Activated gamma-delta T cell treated with Interleukin-2 at 50 U/mL for 16 hours (primary cell): ENCODE measurements around the gene DBNL.

Source experiments
- DNase-seq: peaks from one replicate; pipeline ENCODE4 v3.0.0-alpha.2; 2020

DBNL gene

GRCh38 chr7:44045226-44046014, 918 bp downstream of the DBNL start:
- DNase-seq = no peak

DNA sequence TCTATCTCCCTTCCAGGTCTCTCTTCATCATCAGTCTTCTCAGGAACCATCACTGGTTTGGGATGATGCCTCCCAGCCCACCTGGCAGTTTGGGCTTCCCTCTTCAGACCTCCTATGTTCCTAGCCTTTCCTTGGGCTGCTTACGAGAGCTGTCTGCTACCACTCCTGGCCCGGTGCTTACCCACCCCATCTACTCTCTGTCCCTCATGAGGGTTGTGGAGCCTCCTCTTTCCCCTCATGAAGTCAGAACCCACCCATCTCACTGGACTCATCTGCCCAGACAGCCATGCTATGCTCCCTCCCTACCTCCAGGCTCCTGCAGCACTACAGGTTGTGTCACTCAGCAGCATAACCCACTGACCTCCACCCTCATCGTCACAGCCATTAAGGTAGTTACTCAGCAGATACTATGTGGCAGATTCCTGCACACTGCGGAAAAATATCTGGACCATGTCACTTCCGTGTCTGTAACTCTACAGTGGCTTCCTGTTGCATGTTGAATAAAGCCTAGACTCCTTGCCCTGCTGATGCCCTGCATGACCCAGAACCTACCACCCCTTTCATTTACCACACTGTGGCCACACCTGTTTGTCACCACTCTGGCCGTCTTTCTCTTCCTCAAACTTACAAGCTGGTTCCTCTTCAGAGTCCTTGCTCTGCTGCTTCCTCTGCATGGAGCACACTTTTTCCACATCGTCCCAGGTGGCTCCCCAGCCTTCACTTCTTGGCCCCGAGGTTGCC, 2.0 kb downstream of the DBNL start:
- DNase-seq = no peak

DNA sequence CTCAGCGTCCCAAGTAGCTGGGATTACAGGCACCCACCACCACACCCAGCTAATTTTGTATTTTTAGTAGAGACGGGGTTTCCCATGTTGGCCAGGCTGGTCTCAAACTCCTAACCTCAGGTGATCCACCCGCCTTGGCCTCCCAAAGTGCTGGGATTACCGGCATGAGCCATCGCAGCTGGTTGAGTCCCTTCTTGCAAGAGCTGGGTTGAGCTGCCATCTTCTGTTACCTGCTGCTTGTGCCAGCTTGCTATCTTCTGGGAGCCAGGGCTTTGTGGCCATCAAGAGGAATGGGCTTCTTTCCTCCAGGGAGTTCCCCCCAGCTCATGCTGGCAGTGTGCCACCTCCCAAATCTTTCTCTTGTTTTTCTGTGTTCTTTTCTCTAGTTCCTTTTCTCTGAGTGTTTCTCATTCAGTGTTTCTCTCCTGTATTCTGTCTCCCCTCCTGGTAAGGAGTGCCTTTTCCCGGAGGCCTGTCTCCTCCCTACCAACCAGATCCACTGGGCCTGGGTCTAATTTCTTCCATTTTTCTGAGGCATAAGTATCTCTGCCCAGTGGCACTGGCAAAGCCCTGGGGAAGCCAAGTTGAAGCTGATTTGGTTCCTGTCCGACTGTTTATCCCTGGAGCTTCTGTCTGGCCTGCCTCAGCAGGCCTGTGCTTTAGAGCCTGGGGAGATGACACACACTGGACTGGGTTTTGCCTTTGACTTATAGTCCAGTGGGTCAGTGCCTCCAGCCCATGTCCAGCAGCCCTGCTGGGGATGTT, 3.7 kb downstream of the DBNL start:
- DNase-seq = no peak

GRCh38 chr7:44050121-44050914, 5.8 kb downstream of the DBNL start:
- no peak for DNase-seq

DNA sequence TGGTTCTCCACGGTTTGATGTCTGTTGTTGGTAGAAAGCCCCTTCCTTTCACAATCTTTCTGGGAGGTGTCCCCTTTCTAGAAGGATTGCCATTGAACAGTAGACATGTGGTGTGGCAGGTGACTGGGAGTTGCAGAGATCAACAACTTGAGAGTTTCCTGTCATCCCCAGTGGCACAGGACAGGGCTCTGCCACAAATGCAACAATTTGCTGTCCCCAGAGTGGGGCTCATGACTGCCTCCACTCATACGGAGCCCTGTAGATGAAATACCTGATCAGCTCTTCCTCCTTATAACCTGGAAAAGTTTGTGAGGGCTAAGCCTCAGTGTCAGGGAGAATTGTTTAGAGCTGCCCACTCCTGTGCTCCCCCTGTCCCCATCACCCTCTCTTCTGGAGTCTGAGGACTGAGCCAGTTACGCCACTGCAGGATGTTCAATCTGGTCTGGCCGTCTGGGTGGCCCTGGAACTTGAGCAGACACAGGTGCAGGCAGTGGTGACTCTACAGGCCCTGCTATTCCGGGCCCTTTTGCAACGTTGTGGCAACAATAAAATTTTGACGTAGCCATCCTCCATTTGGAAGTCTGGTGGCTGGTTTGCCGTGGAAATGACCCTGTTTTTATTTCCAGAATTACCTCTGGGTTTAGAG, 6.5 kb downstream of the DBNL start:
- DNase-seq = no peak

GRCh38 chr7:44051611-44052220, 7.2 kb downstream of the DBNL start:
- DNase-seq = no peak

- DNase-seq = no peak
Observed at GRCh38 chr7:44052771-44053365, 8.4 kb downstream of the DBNL start.

DNA sequence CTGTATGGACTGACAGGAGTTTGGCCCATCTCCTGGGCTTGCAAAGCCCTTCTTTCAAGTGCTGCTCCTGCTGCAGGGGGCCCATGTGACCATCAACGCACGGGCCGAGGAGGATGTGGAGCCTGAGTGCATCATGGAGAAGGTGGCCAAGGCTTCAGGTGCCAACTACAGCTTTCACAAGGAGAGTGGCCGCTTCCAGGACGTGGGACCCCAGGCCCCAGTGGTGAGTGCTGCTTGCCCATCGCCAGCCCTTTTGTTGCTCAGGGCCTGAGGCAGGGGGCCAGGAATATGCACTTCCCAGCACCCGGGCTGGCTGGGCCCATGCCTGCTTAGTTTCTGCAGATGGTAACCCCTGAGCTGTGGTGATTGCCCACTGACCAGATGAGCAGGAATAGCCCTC, 12.2 kb downstream of the DBNL start:
- DNase-seq = no peak

DNA sequence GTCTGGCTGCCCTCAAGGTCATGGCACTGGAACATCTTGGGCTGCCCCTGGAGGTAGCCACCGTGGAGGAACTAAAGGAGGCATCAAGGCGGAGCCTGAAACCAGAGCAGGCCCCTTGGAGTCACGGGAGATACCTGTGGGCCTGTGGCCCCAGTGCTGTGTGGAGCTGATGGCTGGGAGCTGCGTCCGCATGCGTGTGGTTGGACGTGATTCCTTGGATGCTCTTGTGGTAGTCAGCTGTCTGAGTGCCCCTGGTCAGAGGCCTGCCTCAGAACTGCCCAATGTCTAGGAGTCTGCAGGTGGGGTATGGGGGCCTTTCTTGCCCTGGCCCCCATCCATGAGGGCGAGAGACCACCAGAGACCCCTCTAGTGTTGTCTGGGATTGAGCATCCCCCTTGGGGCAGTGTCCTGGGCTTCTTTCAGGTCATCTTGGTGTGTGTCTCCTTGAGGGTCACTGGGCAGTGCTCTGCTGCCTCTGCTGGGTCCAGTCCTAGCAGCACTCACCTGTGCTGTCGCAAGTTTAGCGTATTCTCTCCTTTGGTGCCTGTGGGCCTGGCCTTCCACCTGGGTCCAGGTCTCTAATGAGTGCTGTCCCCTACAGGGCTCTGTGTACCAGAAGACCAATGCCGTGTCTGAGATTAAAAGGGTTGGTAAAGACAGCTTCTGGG, 12.8 kb downstream of the DBNL start:
- DNase-seq = no peak

- DNase-seq = no peak
Observed at GRCh38 chr7:44057849-44058758, 13.6 kb downstream of the DBNL start.

DNA sequence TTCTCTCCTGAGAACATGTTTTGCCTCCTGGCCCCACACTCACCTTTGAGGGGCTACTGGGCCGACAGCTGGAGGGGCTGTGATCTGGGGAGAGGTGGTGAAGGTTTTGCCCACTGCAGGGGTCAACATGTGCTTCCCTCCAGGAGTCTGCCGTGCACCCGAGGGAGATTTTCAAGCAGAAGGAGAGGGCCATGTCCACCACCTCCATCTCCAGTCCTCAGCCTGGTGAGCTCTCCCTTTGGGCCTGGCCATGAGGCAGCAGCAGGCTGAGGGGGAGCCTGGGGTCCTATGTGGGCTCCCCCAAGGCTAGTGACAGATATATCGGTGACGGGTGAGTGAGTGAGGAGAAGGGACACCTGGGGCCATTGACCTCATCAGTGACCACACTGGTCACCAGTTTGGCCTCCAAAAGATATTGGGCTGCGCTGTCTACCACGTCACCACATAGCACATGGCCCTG, 14.3 kb downstream of the DBNL start:
- no peak for DNase-seq

DNA sequence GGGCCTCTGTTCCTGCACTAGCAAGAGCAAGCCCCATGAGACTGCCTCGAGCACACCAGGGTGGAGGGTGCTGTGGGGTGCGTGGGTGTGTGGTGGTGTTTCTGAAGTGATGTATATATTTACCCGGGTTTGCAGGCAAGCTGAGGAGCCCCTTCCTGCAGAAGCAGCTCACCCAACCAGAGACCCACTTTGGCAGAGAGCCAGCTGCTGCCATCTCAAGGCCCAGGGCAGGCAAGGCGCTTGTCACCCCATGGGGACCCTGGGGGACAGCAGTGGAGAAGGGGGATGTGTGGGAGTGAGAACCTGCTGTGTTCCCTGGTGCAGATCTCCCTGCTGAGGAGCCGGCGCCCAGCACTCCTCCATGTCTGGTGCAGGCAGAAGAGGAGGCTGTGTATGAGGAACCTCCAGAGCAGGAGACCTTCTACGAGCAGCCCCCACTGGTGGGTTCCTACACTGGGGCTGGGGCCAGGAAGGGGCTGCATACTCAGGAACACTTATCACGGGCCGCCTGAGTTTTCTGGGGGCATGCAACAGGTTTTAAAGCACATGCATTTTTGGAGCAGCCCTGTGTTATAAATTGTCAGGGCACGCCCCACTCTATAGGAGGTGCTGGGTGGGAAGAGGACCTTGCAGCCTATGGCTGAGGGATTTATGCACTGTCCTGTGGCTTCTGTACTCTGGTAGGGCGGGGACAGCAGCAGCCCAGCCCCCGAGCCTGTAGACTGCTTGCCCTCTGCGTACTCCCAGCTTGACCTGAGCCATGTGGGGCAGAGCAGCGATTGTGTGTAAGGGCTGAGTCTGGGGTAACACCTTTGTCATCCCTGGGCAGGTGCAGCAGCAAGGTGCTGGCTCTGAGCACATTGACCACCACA, 15.0 kb downstream of the DBNL start:
- no peak for DNase-seq

- no peak for DNase-seq
Observed at GRCh38 chr7:44060091-44060947, 15.8 kb downstream of the DBNL start.

DNA sequence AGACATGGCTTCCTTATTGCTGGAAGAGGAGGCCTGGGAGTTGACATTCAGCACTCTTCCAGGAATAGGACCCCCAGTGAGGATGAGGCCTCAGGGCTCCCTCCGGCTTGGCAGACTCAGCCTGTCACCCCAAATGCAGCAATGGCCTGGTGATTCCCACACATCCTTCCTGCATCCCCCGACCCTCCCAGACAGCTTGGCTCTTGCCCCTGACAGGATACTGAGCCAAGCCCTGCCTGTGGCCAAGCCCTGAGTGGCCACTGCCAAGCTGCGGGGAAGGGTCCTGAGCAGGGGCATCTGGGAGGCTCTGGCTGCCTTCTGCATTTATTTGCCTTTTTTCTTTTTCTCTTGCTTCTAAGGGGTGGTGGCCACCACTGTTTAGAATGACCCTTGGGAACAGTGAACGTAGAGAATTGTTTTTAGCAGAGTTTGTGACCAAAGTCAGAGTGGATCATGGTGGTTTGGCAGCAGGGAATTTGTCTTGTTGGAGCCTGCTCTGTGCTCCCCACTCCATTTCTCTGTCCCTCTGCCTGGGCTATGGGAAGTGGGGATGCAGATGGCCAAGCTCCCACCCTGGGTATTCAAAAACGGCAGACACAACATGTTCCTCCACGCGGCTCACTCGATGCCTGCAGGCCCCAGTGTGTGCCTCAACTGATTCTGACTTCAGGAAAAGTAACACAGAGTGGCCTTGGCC, 16.6 kb downstream of the DBNL start:
- no peak for DNase-seq

DNA sequence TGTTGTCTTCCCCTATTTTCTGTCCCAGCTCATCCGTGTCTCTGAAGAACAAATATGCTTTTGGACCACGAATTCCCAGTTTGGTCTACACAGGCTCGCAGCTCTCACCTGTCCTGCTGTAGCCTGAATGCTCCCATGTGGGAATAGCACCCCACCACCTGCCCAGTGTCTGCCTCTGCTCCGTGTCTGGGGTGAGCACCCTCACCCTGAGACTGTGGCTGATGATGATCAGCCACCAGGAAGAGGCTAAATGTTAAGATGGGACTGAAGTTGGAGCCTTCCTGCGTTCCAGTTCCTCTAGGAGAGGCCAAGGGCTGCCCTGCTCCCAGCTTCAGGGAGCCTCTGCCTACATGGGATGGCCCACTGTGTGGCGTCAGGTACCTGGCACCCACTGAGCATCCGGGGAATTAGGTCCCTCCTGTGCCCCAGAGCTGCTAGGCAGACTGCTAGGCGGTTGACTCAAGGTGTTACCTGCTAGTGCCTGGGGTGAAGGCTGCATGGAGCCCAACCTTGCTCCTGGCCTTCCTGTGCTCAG, 17.2 kb downstream of the DBNL start:
- DNase-seq = no peak

DNA sequence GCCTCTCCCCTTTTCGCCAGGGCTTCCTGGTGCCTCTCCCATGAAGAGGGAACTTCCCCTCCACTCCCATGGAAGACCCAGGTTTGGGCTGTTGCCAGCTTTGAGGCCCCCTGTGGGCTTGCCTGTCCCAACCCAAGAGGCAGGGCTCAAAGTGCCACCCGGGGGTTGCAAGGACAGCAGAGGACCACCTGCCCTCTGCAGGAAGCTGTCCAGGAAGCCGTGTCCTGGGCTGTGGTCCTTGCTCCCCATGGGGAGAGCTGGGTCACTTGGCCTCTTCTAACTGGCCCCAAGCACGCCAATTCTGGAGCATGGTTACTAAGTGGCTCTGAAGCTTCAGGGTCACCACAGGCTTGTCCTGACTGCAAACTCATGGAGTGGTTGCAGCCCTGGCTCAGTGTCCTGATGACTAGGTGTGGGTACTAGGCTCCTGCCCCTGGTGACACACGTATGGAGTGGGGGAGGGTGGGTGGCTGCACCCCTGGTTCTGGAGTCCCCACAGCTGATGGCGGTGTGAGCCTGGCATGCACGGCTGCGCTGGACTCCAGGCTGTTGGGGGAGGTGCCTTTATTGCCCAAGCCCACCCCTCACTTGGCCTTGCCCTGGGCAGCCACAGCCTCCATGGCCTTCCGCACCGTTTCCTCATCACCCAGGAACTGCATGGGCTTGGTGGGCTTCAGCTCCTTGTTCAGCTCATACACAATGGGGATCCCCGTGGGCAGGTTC, 17.8 kb downstream of the DBNL start:
- no peak for DNase-seq
